HepG2 (cell line): ENCODE measurements around the gene NEAT1. TPM values are rescaled to one million over a fixed set of nuclear protein-coding genes. Genes with fewer than 3 reads are reported as not detected.
A peak's percentile ranks its signal among the peaks of the same experiment; 100 is the strongest.

Experiments
- CHD4 ChIP-seq: fragments of 200-600 bp; sonication (generic); IDR thresholded peaks from 2 replicates; pipeline ENCODE4 v1.7.0; 2017; ENCODE audit warnings: mild to moderate bottlenecking, low read length, borderline replicate concordance
- CREM ChIP-seq, 2 experiments: sonication (generic) in 1 of 2; formaldehyde crosslinking in 1 of 2; IDR thresholded peaks; 2 replicates each; pipeline versions ENCODE4 v1.4.0 to v1.6.1; 2016 to 2020; ENCODE audit warnings: antibody characterized with exemption in 1 of 2, mild to moderate bottlenecking in 1 of 2, missing genetic modification reagents in 1 of 2
- MBNL3 ChIP-seq: fragments of 250-450 bp; sonication (Bioruptor Pico); conservative IDR thresholded peaks from 2 replicates; pipeline ENCODE4 v1.8.0; 2022; ENCODE audit warnings: mild to moderate bottlenecking, inconsistent platforms
- MEIS2 ChIP-seq: sonication (generic); formaldehyde crosslinking; IDR thresholded peaks from 2 replicates; pipeline ENCODE4 v1.9.0; 2021; ENCODE audit warnings: mild to moderate bottlenecking, missing genetic modification reagents
- MYC ChIP-seq: sonication (generic); formaldehyde crosslinking; IDR thresholded peaks from 2 replicates; pipeline ENCODE4 v1.9.0; 2021; ENCODE audit warnings: missing genetic modification reagents, borderline replicate concordance
- NAIF1 ChIP-seq: sonication (generic); formaldehyde crosslinking; IDR thresholded peaks from 2 replicates; pipeline ENCODE4 v1.5.0; 2020; ENCODE audit warnings: mild to moderate bottlenecking, missing genetic modification reagents, borderline replicate concordance
- ONECUT2 ChIP-seq: sonication (generic); formaldehyde crosslinking; IDR thresholded peaks from 2 replicates; pipeline ENCODE4 v1.4.0; 2020; ENCODE audit warnings: missing genetic modification reagents
- RFXAP ChIP-seq: sonication (generic); formaldehyde crosslinking; IDR thresholded peaks from 2 replicates; pipeline ENCODE4 v1.4.0; 2020; ENCODE audit warnings: missing genetic modification reagents, borderline replicate concordance
- TOE1 ChIP-seq: sonication (generic); formaldehyde crosslinking; IDR thresholded peaks from 2 replicates; pipeline ENCODE4 v1.4.0; 2020; ENCODE audit warnings: mild to moderate bottlenecking, missing genetic modification reagents
- ZBTB20 ChIP-seq: sonication (generic); formaldehyde crosslinking; IDR thresholded peaks from 2 replicates; pipeline ENCODE4 v1.8.1; 2023; ENCODE audit warnings: missing genetic modification reagents, low read depth, mild to moderate bottlenecking, borderline replicate concordance
- ZNF292 ChIP-seq: sonication (generic); formaldehyde crosslinking; IDR thresholded peaks from 2 replicates; pipeline ENCODE4 v1.8.1; 2022; ENCODE audit warnings: mild to moderate bottlenecking, low read depth, missing genetic modification reagents, borderline replicate concordance
- ZNF460 ChIP-seq: sonication (generic); formaldehyde crosslinking; IDR thresholded peaks from 2 replicates; pipeline ENCODE4 v1.5.1; 2020; ENCODE audit warnings: missing genetic modification reagents, mild to moderate bottlenecking, borderline replicate concordance
- ZNF746 ChIP-seq: sonication (generic); formaldehyde crosslinking; IDR thresholded peaks from 2 replicates; pipeline ENCODE4 v1.8.0; 2022; ENCODE audit warnings: mild to moderate bottlenecking, missing genetic modification reagents
- ZNF775 ChIP-seq: sonication (generic); formaldehyde crosslinking; IDR thresholded peaks from 2 replicates; pipeline ENCODE4 v1.4.0; 2020; ENCODE audit warnings: missing genetic modification reagents, mild to moderate bottlenecking, moderate library complexity, borderline replicate concordance
- polyA plus RNA-seq, 8 experiments: library from polyadenylated mRNA; depleted of rRNA in 3 of 8; stranded (reverse) in 7 of 8; unstranded in 1 of 8; fragments of >200 nt; fragmentation: Illumina TruSeq in 4 of 8; extraction: Trizol in 4 of 8; gene quantifications; 2 replicates each; pipeline versions ENCODE4 v1.2.1 to v1.2.3, GENCODE V29; 2011 to 2016; ENCODE audit warnings: low read depth in 4 of 8, missing spikeins in 1 of 8, mixed read lengths in 1 of 8; ENCODE audit not compliant: insufficient read depth in 1 of 8
- total RNA-seq, 5 experiments: library from RNA; depleted of rRNA; stranded (reverse); fragments of >200 nt; fragmentation: Illumina TruSeq; extraction: Trizol; gene quantifications; 2 replicates each; pipeline ENCODE4 v1.2.3, GENCODE V29; 2016; ENCODE audit warnings: low read depth in 1 of 5
- TF ChIP-seq, protein P1 (sequence below): sonication (generic); IDR thresholded peaks from 2 replicates; pipeline ENCODE4 v1.6.1; 2016; ENCODE audit warnings: low read depth, borderline replicate concordance
- TF ChIP-seq, protein P2 (sequence below): sonication (generic); formaldehyde crosslinking; IDR thresholded peaks from 2 replicates; pipeline ENCODE4 v1.4.0; 2020; ENCODE audit warnings: missing genetic modification reagents, borderline replicate concordance
- TF ChIP-seq, protein P3 (sequence below): sonication (generic); formaldehyde crosslinking; IDR thresholded peaks from 2 replicates; pipeline ENCODE4 v1.5.0; 2020; ENCODE audit warnings: mild to moderate bottlenecking, missing genetic modification reagents

Gene NEAT1
- total and polyA plus RNA-seq, 2 of the 13 experiments (the other 11 are each of a cell fraction or from before 2014, with no cell fraction given), result 20.5 to 41.2 TPM

DNA sequence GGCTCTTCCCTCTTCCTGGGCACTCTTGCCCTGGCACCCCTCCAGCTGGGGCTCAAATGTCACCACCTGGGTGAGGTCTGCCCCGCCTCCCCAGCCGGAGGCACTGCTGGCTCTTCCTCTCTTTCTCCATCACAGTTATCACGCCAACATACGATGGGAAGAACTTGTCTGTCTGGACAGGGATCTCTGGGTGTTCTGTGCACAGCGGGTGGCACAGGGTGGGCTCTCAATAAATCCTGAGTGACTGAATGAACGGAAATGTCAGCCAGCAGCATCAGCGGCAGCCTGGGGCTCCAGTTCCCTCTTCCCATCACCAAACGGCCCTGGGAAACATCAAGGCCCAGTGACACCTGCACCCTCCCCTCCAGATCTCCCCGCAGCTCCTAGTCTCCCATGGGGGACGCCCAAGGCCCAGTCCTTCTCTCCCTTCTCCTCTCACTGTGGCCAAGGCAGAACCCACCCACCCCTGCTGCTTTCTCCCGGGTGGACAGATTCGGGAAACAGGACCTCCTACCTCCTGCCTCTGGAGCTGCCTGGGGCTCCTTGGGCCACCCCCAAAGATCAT, 39.7 kb upstream of the NEAT1 start (continued):
- TF ChIP-seq, protein P1, sequence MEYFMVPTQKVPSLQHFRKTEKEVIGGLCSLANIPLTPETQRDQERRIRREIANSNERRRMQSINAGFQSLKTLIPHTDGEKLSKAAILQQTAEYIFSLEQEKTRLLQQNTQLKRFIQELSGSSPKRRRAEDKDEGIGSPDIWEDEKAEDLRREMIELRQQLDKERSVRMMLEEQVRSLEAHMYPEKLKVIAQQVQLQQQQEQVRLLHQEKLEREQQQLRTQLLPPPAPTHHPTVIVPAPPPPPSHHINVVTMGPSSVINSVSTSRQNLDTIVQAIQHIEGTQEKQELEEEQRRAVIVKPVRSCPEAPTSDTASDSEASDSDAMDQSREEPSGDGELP, result peak; percentile 55; the same call in 1 of the 2 replicates
- no peak for TF ChIP-seq CHD4
- TF ChIP-seq MEIS2 (CRISPR knock-in tag), result peak; percentile 39; the same call in 1 of the 2 replicates
- TF ChIP-seq NAIF1 (CRISPR knock-in tag), result no peak
- no peak for TF ChIP-seq MYC (CRISPR knock-in tag)
- 0 out of 2 replicates have a peak, but pooled peaks have one; percentile 15 for TF ChIP-seq ZBTB20 (CRISPR knock-in tag)
- TF ChIP-seq ZNF460, result no peak
- no peak for TF ChIP-seq MBNL3
- TF ChIP-seq, protein P2, sequence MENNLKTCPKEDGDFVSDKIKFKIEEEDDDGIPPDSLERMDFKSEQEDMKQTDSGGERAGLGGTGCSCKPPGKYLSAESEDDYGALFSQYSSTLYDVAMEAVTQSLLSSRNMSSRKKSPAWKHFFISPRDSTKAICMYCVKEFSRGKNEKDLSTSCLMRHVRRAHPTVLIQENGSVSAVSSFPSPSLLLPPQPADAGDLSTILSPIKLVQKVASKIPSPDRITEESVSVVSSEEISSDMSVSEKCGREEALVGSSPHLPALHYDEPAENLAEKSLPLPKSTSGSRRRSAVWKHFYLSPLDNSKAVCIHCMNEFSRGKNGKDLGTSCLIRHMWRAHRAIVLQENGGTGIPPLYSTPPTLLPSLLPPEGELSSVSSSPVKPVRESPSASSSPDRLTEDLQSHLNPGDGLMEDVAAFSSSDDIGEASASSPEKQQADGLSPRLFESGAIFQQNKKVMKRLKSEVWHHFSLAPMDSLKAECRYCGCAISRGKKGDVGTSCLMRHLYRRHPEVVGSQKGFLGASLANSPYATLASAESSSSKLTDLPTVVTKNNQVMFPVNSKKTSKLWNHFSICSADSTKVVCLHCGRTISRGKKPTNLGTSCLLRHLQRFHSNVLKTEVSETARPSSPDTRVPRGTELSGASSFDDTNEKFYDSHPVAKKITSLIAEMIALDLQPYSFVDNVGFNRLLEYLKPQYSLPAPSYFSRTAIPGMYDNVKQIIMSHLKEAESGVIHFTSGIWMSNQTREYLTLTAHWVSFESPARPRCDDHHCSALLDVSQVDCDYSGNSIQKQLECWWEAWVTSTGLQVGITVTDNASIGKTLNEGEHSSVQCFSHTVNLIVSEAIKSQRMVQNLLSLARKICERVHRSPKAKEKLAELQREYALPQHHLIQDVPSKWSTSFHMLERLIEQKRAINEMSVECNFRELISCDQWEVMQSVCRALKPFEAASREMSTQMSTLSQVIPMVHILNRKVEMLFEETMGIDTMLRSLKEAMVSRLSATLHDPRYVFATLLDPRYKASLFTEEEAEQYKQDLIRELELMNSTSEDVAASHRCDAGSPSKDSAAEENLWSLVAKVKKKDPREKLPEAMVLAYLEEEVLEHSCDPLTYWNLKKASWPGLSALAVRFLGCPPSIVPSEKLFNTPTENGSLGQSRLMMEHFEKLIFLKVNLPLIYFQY (CRISPR knock-in tag), result 0 out of 2 replicates have a peak, but pooled peaks have one; percentile 1
- 0 out of 2 replicates have a peak, but pooled peaks have one; percentile 3 for TF ChIP-seq CREM (IDR thresholded peaks at IDR 0.05)
- TF ChIP-seq CREM (CRISPR knock-in tag; IDR thresholded peaks at IDR 0.05), result no peak
- TF ChIP-seq, protein P3, sequence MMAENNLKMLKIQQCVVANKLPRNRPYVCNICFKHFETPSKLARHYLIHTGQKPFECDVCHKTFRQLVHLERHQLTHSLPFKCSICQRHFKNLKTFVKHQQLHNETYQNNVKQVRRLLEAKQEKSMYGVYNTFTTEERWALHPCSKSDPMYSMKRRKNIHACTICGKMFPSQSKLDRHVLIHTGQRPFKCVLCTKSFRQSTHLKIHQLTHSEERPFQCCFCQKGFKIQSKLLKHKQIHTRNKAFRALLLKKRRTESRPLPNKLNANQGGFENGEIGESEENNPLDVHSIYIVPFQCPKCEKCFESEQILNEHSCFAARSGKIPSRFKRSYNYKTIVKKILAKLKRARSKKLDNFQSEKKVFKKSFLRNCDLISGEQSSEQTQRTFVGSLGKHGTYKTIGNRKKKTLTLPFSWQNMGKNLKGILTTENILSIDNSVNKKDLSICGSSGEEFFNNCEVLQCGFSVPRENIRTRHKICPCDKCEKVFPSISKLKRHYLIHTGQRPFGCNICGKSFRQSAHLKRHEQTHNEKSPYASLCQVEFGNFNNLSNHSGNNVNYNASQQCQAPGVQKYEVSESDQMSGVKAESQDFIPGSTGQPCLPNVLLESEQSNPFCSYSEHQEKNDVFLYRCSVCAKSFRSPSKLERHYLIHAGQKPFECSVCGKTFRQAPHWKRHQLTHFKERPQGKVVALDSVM (CRISPR knock-in tag), result no peak
- 0 out of 2 replicates have a peak, but pooled peaks have one; percentile 24 for TF ChIP-seq RFXAP (CRISPR knock-in tag)
- no peak for TF ChIP-seq ZNF746 (CRISPR knock-in tag)
- peak; percentile 3; the same call in 1 of the 2 replicates for TF ChIP-seq TOE1 (CRISPR knock-in tag)
- TF ChIP-seq ZNF292, result 0 out of 2 replicates have a peak, but pooled peaks have one; percentile 9
- TF ChIP-seq ZNF775 (CRISPR knock-in tag), result no peak
- no peak for TF ChIP-seq ONECUT2 (CRISPR knock-in tag)
